ENCODE data around the gene CCDC24. TPM values are rescaled to one million over a fixed set of nuclear protein-coding genes. Genes with fewer than 3 reads are reported as not detected.
A peak's percentile ranks its signal among the peaks of the same experiment; 100 is the strongest.

Gene CCDC24
- total RNA-seq, result 1.5 and 3.4 TPM in 2 replicates
- polyA plus RNA-seq (2012), result 11.1 TPM

GRCh38 chr1:43991476-43992231 lies at the start of gene CCDC24:
TSS of gene CCDC24 (plus strand) at chr1:43991599. CDS start at chr1:43991879, 280 bp downstream.
- DNase-seq (ENCODE audit: low read depth), result peak; percentile 78

GRCh38 chr1:43942411-43942810 lies 49.0 kb upstream of the CCDC24 start:
- DNase-seq (ENCODE audit: low read depth), result no peak

DNA sequence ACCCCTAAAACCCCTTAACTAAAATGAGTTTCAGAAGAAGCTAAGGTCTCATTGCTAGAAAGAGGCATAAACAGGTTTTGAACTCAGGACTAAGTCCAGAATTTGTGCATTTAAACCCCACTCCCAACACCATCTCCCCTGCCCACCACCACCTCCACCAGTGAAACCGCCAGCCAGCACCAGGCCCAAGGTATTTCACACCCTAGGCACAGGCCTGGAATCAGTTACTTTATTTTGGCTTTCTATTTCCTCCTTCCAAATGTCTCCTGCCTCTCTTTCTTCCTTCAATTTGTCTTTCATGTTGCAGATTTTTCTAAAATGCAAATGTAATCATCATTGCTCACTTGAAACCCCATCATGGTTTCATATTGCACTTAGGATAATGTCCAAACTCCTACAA lies 46.5 kb upstream of the CCDC24 start:
- DNase-seq (ENCODE audit: low read depth), result no peak

DNA sequence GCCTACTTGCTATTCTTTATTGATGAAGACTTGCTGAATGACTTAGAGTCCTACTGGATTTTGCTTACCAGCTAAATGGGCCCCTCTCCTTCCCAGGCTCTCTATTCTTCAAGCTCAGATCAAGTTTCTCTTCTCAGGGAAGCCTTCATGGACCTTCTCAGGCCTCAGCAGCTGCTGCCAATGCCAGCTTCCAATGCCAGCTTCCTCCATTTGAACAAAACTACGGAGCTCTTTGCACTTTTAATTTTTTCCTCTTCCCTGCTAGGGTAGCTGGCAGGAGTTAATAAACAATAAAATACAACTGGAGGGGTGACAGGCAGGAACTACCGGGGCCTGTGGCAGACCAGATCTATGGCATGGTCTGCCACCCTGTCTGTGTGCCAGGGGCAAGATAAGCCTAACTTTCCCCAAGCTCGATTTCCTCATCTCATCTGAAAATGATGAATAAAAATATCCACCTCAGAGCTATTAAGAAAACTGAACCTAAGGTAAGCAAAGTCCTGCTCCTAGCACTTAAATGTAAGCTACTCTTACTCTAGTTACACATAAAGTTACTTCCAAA lies 45.6 kb upstream of the CCDC24 start:
- peak; percentile 33 for DNase-seq (ENCODE audit: low read depth)

DNA sequence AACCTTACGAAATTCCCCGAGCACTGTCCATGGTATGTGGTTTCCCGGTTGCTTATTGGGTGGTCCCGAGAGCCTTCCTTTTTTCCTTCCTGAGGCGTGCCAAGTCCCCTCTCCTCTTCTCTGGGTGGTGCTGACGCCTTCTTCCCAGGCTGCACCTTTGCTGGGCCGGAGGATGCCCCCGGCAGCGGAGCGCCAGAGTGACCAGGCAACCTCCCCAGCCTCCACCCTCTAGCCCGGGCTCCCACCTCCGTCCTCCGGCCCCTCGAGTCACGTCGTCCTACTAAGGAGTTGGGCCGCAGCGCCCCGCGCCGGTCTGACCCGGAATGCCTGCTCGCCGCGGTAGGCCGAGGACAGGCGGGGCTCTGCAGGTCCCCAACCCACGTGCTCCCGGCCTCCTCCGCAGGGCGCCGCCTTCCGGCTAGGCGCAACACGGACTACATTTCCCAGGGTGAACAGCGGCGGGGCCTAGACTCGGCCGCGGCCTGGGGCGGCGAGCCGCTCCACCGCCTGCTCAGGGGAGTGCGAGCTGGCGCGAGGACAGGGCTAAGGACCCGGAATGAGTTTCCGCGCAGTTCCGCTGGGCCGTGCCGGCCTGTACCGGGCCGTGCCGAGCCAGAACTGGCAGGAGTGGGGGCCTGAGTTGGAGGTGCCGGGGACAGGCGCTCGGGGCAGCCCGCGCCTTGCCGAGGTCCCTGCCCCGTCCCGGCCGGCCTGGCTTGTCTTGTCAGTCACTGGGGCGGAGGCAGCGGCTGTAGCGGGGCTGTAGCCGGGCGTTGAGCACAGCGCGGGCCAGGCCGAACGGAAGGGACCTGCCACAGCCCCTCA lies 45.0 kb upstream of the CCDC24 start, which contains the start of gene IPO13:
TSS of gene IPO13 (plus strand) at position 715 of the 825 bp plus-strand sequence. CDS start 651 bp downstream, outside the sequence.
- peak; percentile 95 for DNase-seq (ENCODE audit: low read depth)

- DNase-seq (ENCODE audit: low read depth), result peak; percentile 66
Observed at GRCh38 chr1:43947061-43947873, 44.1 kb upstream of the CCDC24 start.

DNA sequence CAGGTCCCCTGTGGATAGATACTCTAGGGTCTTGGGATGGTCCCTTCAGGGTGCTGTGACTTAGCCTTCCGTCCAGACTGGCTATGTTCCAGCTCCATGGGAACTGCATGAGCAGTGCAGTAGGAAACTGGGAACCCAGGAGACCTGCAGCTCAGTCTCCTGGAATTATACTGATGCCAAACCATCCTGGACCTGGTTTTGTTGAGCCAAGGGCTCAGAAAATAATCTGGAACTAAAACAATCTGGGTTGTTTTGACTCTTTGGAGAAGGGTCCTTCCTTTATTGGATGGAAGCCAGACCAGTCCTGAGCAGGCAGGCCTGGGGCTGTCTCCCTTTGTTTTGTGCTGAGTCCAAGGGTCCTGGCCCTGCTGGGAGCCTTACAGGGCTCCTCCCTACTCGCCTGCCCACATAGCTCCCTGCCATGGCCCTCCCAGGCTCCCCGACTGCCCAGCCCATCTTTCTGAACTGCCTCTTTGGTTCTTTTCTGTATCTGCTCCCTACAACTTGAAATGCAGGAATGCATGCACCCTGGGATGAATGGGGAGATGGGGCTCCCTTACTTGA lies 43.4 kb upstream of the CCDC24 start:
- DNase-seq (ENCODE audit: low read depth), result no peak

DNA sequence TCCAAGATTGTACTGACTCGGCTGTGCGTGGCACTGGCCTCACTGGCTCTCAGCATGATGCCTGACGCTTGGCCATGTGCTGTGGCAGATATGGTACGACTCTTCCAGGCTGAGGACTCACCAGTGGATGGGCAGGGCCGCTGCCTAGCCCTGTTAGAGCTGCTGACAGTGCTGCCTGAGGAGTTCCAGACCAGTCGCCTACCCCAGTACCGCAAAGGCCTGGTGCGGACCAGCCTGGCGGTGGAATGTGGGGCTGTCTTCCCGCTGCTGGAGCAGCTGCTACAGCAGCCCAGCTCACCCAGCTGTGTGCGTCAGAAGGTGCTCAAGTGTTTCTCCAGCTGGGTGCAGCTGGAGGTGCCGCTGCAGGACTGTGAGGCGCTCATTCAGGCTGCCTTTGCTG lies 41.7 kb upstream of the CCDC24 start:
- no peak for DNase-seq (ENCODE audit: low read depth)

- DNase-seq (ENCODE audit: low read depth), result no peak
Observed at GRCh38 chr1:43951021-43951985, 40.1 kb upstream of the CCDC24 start.

DNA sequence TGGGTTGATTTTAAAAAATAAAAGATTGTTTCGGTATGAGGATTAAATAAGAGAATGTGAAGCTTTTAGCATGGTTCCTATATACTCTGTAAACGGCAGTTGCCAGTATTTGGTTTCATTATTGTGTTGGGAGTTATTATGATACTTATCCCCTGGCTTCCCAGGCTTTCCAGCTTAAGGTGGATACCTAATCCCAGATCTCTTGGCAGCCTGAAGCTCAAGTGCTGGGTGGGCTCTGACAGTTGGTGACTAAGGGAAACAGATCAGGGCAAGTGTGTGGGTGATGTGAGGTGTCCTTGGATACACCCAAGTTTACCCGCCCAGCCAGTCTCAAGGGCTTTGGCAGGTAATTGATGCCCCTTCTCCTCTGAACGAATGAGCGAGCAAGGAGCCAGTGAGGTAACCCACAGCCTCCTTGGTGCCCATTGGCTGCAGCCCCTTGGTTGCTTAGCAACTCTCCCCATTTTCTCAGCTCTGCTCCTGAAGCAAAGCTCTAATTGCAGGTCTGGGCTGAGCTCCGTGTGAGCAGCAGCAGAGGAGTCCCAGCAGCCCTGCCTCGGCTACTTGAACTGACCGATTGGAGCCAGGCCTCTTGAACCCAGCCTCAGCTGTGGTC lies 38.6 kb upstream of the CCDC24 start:
- no peak for DNase-seq (ENCODE audit: low read depth)

DNA sequence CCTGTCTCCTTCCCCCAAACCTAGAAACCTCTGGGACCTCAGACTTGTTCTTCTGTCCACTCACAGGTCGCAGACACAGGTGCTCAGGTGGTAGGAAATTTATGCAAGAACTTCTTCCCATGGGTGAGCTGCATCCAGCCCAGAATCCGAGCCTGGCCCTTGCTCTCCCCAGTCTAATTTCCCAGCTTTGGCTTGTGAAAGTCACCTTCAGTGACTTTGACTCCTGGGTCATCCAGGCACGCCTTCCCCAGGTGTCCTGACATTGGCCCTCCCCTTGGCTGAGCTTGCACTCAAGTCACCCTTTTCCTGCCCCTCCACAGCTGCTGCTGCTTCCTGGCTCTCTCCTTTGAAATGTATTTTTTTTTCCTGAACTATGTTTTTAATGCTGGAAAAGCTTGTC lies 38.0 kb upstream of the CCDC24 start:
- no peak for DNase-seq (ENCODE audit: low read depth)

GRCh38 chr1:43954036-43954435 lies 37.4 kb upstream of the CCDC24 start:
- no peak for DNase-seq (ENCODE audit: low read depth)

- DNase-seq (ENCODE audit: low read depth), result no peak
Observed at GRCh38 chr1:43956234-43956633, 35.2 kb upstream of the CCDC24 start.

DNA sequence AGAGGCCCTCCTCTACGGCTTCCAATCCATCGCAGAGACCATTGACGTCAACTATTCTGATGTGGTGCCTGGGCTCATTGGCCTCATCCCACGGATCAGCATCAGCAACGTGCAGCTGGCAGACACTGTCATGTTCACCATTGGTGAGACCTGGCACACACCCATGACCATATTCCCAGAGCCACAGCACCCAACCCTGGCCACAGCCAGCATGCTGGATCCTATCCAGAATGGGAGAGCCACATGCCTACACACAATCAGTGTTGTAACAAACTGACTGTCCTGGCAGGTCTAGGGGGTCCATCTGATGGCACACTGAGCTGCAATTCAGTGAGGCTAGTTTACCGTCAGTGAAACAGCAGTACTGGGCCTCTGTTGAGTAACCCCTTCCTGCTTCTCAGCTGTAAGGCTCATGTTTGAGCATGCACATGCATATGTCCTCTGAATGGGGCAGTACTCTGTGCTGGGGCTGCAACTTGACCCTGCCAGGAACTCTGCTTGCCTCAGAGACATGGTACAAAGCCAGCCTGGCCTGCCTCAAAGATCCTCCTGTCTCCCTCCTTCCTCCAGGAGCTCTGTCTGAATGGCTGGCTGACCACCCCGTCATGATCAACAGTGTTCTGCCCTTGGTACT lies 33.9 kb upstream of the CCDC24 start:
- no peak for DNase-seq (ENCODE audit: low read depth)

- no peak for DNase-seq (ENCODE audit: low read depth)
Observed at GRCh38 chr1:43958351-43959255, 32.8 kb upstream of the CCDC24 start.

- DNase-seq (ENCODE audit: low read depth), result no peak
Observed at GRCh38 chr1:43960798-43961197, 30.6 kb upstream of the CCDC24 start.

- no peak for DNase-seq (ENCODE audit: low read depth)
Observed at GRCh38 chr1:43961692-43962091, 29.7 kb upstream of the CCDC24 start.

GRCh38 chr1:43962324-43962723 lies 29.1 kb upstream of the CCDC24 start:
- no peak for DNase-seq (ENCODE audit: low read depth)
